Neural crest cell (in vitro differentiated cells): Measurements from ENCODE around the gene TMEM107. TPM values are rescaled to one million over a fixed set of nuclear protein-coding genes. Genes with fewer than 3 reads are reported as not detected.

ENCODE experiments used
- DNase-seq: peaks from one replicate; pipeline ENCODE4 v3.0.0; 2021; ENCODE audit warnings: low read depth, mixed read lengths, low spot score
- H3K27ac Mint-ChIP-seq: one replicate; pipeline ENCODE4 v1.8.0; 2021; ENCODE audit warnings: mild to moderate bottlenecking, mixed read lengths; ENCODE audit not compliant: unreplicated experiment
- H3K27me3 Mint-ChIP-seq: 2 replicates; pipeline ENCODE4 v1.8.0; 2021; ENCODE audit warnings: low read depth, mild to moderate bottlenecking, mixed read lengths
- H3K36me3 Mint-ChIP-seq: 2 replicates; pipeline ENCODE4 v1.8.0; 2021; ENCODE audit warnings: low read depth, mild to moderate bottlenecking, mixed read lengths
- H3K4me1 Mint-ChIP-seq: 2 replicates; pipeline ENCODE4 v1.8.0; 2021; ENCODE audit warnings: mixed read lengths
- H3K4me3 Mint-ChIP-seq: one replicate; pipeline ENCODE4 v1.8.0; 2021; ENCODE audit warnings: mild to moderate bottlenecking, mixed read lengths
- H3K9me3 Mint-ChIP-seq: 2 replicates; pipeline ENCODE4 v1.8.0; 2021; ENCODE audit warnings: mixed read lengths
- total RNA-seq: library from RNA; stranded (reverse); gene quantifications from 2 replicates; pipeline ENCODE4 v1.2.1, GENCODE V29; 2021
- TF ChIP-seq, protein P1 (sequence below): fragments of 200-600 bp; sonication (generic); conservative IDR thresholded peaks from 2 replicates; pipeline ENCODE4 v1.5.0; 2021; ENCODE audit warnings: antibody characterized with exemption, mild to moderate bottlenecking

Gene TMEM107
- total RNA-seq, 1 donor from 2014 or later: 41.4 TPM

DNA sequence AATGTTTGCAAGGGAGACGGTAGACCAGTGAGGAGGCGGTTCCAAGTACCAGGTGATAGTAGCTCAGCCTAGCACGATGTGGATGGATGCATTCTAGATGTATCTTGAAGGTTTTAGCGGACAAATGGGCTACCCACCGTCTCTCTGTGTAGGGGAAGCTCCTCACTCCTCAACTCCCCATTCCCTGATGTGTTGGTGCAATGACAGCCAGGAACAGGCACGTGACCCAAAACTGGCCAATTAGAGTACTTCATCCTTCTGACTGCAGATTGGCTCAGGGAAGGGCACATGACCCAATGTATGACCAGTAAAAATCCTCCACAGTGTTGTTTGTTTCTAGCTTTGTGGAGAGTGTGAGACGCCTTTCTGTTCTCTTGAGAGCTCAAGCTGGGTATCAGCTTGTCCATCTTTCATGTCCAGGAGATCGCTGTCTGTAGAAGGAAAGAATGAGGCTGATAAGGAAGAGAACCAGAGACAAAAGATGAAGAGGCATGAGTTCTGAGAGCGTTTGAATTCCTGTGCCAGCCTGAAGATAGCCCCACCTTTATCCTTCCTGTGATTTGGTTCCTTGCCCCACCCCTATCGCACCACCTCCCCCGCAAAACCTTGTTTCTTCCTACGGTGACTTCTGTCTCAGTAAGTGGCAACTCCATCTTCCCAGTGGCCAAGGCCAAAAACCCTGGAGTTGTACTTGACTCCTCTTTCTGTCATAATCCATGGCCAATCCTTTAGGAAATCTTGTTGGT lies 16.1 kb upstream of the TMEM107 start:
- TF ChIP-seq, protein P1, sequence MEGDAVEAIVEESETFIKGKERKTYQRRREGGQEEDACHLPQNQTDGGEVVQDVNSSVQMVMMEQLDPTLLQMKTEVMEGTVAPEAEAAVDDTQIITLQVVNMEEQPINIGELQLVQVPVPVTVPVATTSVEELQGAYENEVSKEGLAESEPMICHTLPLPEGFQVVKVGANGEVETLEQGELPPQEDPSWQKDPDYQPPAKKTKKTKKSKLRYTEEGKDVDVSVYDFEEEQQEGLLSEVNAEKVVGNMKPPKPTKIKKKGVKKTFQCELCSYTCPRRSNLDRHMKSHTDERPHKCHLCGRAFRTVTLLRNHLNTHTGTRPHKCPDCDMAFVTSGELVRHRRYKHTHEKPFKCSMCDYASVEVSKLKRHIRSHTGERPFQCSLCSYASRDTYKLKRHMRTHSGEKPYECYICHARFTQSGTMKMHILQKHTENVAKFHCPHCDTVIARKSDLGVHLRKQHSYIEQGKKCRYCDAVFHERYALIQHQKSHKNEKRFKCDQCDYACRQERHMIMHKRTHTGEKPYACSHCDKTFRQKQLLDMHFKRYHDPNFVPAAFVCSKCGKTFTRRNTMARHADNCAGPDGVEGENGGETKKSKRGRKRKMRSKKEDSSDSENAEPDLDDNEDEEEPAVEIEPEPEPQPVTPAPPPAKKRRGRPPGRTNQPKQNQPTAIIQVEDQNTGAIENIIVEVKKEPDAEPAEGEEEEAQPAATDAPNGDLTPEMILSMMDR: no peak
- peak; percentile 59 for DNase-seq
- H3K36me3 Mint-ChIP-seq: no peaks in the 10 kb centered on the region
- no peak overlapping the region for H3K4me3 Mint-ChIP-seq
- H3K27me3 Mint-ChIP-seq: peaks cover 5% of the 10 kb centered on the region
- no peak overlapping the region for H3K27ac Mint-ChIP-seq
- H3K4me1 Mint-ChIP-seq: peaks cover 15% of the 10 kb centered on the region
- H3K9me3 Mint-ChIP-seq: no peaks in the 10 kb centered on the region

DNA sequence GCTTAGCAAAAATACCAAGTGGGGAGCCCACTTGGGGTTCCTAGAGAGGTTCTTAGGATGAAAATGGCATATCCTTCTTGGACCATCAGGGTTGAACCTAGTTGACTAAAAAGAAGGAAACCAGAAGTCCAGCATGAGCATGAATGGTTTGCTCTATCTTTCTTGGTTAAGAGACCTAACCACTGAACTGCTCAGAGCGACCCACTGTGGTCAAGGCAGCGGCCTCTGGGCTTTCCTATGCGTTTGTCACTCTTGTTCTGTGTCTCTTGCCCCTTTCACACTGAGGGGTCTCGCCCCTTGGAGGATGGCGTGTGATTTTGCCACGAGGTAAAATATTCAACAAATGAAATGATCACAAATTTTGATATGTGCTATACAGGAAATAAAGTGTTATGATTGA lies 14.3 kb upstream of the TMEM107 start:
- no peak overlapping the region for H3K27ac Mint-ChIP-seq
- peak overlapping the region; percentile 90 for H3K4me3 Mint-ChIP-seq
- no peak for DNase-seq
- TF ChIP-seq, protein P1: no peak
- no peaks in the 10 kb centered on the region for H3K9me3 Mint-ChIP-seq
- H3K36me3 Mint-ChIP-seq: no peaks in the 10 kb centered on the region
- peaks cover 15% of the 10 kb centered on the region for H3K4me1 Mint-ChIP-seq
- H3K27me3 Mint-ChIP-seq: peaks cover 3% of the 10 kb centered on the region

DNA sequence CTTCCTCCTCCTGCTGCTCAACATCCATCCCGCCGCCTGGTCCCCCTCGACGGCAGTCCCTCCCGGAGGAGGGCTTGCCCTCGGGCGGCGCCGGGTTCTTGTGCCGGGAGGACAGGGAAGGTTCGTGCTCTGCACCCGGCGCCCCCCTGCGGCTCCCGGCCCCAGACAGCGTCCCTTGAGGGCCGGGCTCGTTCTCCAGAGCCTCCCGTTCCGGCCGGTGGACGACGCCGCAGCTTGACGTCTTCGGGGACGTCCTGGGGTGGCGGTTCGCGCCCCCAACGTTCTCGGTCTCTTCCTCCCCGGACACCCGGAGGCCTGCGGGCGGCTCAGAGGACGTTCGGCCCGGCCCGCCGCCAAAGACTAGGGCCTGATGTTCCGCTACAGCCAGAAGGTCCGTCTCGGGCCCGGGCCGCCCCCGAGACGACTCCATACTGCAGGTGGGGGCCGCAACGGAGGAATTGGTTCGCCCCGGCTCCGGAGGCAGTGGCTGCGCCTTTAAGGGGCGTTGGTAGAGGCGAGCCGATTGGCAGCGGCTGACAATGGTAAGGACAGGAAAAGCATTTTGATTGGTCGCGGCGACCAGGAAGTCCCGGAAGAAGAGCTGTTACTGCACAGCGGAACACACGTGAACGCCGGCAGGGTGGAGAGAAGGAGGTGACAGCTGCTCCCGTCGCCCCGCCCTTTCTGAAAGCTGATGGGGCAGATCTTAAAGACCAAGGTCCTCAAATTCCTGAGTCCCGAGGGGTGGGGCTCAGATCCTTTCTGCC lies 13.7 kb upstream of the TMEM107 start, which contains the start of gene BORCS6:
TSS of gene BORCS6 (minus strand) at position 470 of the 767 bp plus-strand sequence. CDS start at position 430, 40 bp downstream.
- H3K4me1 Mint-ChIP-seq: peaks cover 15% of the 10 kb centered on the region
- H3K4me3 Mint-ChIP-seq: peak within 1 kb of the TSS; percentile 90
- H3K27me3 Mint-ChIP-seq: peaks cover 3% of the 10 kb centered on the region
- DNase-seq: peak; percentile 84
- H3K27ac Mint-ChIP-seq: no peak within 1 kb of the TSS
- H3K9me3 Mint-ChIP-seq: no peaks in the 10 kb centered on the region
- H3K36me3 Mint-ChIP-seq: no peaks in the 10 kb centered on the region
- TF ChIP-seq, protein P1: no peak

DNA sequence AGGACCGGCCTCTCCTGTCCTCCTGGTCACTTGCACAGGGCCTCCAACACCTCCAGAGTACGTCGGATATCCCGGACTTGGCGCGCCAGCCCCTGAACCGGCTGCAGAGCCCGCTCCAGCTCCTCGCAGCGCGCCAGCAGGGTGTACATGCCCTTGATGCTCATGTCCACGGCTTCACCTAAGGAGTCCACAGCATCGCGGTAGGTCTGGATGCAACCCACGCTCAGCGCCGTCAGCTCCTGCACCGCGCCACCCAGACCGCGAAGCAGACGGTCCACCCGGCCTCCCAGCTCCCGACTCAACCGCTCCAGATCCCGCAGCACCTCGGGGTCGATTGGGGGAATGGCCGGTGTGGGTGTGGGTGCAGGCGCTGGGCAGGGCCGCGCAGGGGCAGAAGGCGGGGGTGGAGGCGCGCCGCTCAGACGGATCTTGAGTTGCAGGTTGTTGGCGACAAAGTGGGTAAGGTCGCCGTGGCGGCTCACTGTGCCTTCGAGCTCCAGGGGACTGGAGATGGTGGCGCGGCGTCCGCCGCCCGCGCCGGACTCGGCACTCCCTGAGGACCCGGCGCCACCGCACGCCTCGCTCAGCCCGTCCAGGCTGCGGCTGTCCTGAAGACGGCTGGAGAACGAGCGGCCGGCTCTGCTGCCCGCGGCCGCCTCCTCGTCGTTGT lies 13.0 kb upstream of the TMEM107 start:
- H3K4me3 Mint-ChIP-seq: peak overlapping the region; percentile 90
- peaks cover 3% of the 10 kb centered on the region for H3K27me3 Mint-ChIP-seq
- TF ChIP-seq, protein P1: no peak
- H3K4me1 Mint-ChIP-seq: peaks cover 15% of the 10 kb centered on the region
- no peaks in the 10 kb centered on the region for H3K9me3 Mint-ChIP-seq
- no peak overlapping the region for H3K27ac Mint-ChIP-seq
- no peaks in the 10 kb centered on the region for H3K36me3 Mint-ChIP-seq
- DNase-seq: no peak

DNA sequence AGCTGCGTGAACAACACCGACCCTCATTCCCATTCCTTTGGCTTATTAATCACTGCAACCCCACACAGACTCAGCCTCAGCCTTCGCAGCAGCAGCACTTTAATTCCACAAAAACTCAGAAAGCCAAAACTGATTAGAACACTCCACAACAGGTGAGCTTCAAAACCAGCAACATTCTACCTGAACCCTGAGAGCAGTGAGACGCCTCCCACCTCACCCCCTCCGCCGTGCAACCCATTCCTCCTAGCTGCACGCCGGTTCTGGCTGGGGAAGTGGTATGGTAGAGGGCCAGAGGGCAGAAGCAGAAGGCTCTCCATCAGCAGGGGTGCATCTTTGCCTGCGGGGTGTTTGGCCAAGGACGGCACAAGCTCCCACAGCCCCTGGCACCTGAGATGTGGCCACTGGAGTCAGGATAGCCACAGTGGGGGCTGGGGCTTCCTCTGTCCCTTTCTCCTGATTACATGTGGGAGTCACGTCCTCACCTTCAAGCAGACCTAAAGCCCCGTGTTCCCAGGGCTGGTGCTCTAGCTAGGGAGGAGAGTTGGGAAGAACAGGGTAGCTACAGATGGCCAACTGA lies 12.2 kb upstream of the TMEM107 start:
- no peak overlapping the region for H3K27ac Mint-ChIP-seq
- H3K9me3 Mint-ChIP-seq: no peaks in the 10 kb centered on the region
- H3K27me3 Mint-ChIP-seq: peaks cover 7% of the 10 kb centered on the region
- H3K4me1 Mint-ChIP-seq: peaks cover 18% of the 10 kb centered on the region
- no peak for DNase-seq
- TF ChIP-seq, protein P1: no peak
- no peaks in the 10 kb centered on the region for H3K36me3 Mint-ChIP-seq
- H3K4me3 Mint-ChIP-seq: no peak overlapping the region
